A673 (cell line): ENCODE results near the gene INTS6. TPM values are rescaled to one million over a fixed set of nuclear protein-coding genes. Genes with fewer than 3 reads are reported as not detected.
A peak's percentile ranks its signal among the peaks of the same experiment; 100 is the strongest.

ENCODE experiments used
- BruUV-seq: library from RNA; stranded (reverse); fragments of 400-500 nt; replicated peaks from 2 replicates; lab custom pipeline; 2021; lab: Mats Ljungman, UMichigan
- CTCF ChIA-PET: fragments of 300-600 bp; sonication (Branson Sonifier 250); formaldehyde crosslinking; loops from one replicate; lab custom pipeline; 2022; ENCODE audit warnings: antibody characterized with exemption; lab: Charles Lee
- POLR2A ChIA-PET: fragments of 300-600 bp; sonication (Branson Sonifier 250); formaldehyde crosslinking; loops from one replicate; lab custom pipeline; 2022; ENCODE audit warnings: antibody characterized with exemption; ENCODE audit not compliant: low non-redundant PET; lab: Charles Lee
- DNase-seq: peaks from one replicate; pipeline ENCODE4 v3.0.0-alpha.2; 2015; ENCODE audit warnings: low spot score
- H3K27ac ChIP-seq: fragments of 200-600 bp; sonication (generic); 2 replicates; pipeline ENCODE4 v1.5.1; 2016; ENCODE audit warnings: mixed run types, low read depth, mild to moderate bottlenecking, mixed read lengths, antibody characterized with exemption, low read length; ENCODE audit not compliant: poor library complexity, severe bottlenecking
- H3K27me3 ChIP-seq: fragments of 200-600 bp; sonication (generic); replicated peaks from 2 replicates; pipeline ENCODE4 v1.6.1; 2017; ENCODE audit warnings: mixed run types, low read depth, mild to moderate bottlenecking, mixed read lengths, antibody characterized with exemption, low read length; ENCODE audit not compliant: insufficient read depth, poor library complexity
- H3K36me3 ChIP-seq: fragments of 200-600 bp; sonication (generic); 2 replicates; pipeline ENCODE4 v1.6.1; 2016; ENCODE audit warnings: mixed run types, mild to moderate bottlenecking, mixed read lengths, antibody characterized with exemption, low read length; ENCODE audit not compliant: insufficient read depth, poor library complexity, severe bottlenecking
- H3K4me1 ChIP-seq: fragments of 200-600 bp; sonication (generic); 2 replicates; pipeline ENCODE4 v1.6.1; 2017; ENCODE audit warnings: mixed run types, mild to moderate bottlenecking, mixed read lengths, antibody characterized with exemption, low read length; ENCODE audit not compliant: insufficient read depth, poor library complexity, severe bottlenecking
- H3K4me3 ChIP-seq: fragments of 200-600 bp; sonication (generic); 2 replicates; pipeline ENCODE4 v1.5.1; 2016; ENCODE audit warnings: low read depth, mixed run types, mild to moderate bottlenecking, mixed read lengths, low read length; ENCODE audit not compliant: poor library complexity, severe bottlenecking
- H3K9me3 ChIP-seq: fragments of 200-600 bp; sonication (generic); 2 replicates; pipeline ENCODE4 v1.6.1; 2016; ENCODE audit warnings: mixed run types, low read depth, mild to moderate bottlenecking, mixed read lengths, antibody characterized with exemption, low read length; ENCODE audit not compliant: poor library complexity, severe bottlenecking
- EZH2 ChIP-seq: fragments of 200-600 bp; sonication (generic); IDR thresholded peaks from 2 replicates; pipeline ENCODE4 v1.6.1; 2017; ENCODE audit warnings: borderline replicate concordance, low read depth, mild to moderate bottlenecking, mixed read lengths, antibody characterized with exemption, low read length; ENCODE audit not compliant: poor library complexity, severe bottlenecking
- intact Hi-C: fragments of 100-400 bp; cut with micrococcal nuclease; formaldehyde crosslinking; loops from one replicate; pipeline ENCODE4 v1.10.0; 2022; ENCODE audit not compliant: unreplicated experiment
- total RNA-seq: library from RNA; stranded (reverse); gene quantifications from 2 replicates; pipeline ENCODE4 v1.2.3, GENCODE V29; 2021
- TF ChIP-seq, protein P1 (sequence below): fragments of 300-800, 200-600 bp; sonication (generic); conservative IDR thresholded peaks from 2 replicates; pipeline ENCODE4 v1.5.1; 2017; ENCODE audit warnings: low read depth, mild to moderate bottlenecking, antibody characterized with exemption, low read length, moderate library complexity, mixed read lengths

INTS6 gene
- total RNA-seq, 1 experiment from 2014 or later, result 90.4 TPM

DNA sequence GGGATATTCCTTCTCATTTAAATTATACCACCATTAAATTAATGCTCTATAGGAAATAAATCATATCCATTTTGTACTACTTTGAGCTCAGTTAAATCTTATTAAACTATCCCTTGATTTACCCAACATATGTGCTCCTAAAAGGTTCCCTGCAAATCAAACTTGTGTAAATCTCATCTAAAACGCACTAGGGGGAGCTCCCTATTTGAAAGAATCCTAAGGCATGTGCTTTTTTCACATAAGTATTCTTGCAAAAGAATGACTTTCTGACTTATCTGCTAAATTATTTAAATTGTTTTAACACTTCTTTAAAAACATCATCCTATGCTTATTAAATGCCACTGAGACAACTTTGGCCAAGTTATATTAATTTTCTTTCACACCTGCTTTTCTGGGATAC lies 7.9 kb downstream of the INTS6 start:
- Histone ChIP-seq H3K27ac (no peak overlapping the region), H3K27me3 (no peaks in the 10 kb centered on the region), H3K4me3 (no peak overlapping the region), H3K36me3 (peaks cover 14% of the 10 kb centered on the region), H3K4me1 (peaks cover 29% of the 10 kb centered on the region), H3K9me3 (no peaks in the 10 kb centered on the region)
- BruUV-seq, result no TSS peak
- POLR2A ChIA-PET, result interaction anchor here (0.7 kb wide), 1 partner anchor 352 kb away, joined by 8 read pairs; no protein-coding TSS in a partner anchor
- TF ChIP-seq, protein P1, sequence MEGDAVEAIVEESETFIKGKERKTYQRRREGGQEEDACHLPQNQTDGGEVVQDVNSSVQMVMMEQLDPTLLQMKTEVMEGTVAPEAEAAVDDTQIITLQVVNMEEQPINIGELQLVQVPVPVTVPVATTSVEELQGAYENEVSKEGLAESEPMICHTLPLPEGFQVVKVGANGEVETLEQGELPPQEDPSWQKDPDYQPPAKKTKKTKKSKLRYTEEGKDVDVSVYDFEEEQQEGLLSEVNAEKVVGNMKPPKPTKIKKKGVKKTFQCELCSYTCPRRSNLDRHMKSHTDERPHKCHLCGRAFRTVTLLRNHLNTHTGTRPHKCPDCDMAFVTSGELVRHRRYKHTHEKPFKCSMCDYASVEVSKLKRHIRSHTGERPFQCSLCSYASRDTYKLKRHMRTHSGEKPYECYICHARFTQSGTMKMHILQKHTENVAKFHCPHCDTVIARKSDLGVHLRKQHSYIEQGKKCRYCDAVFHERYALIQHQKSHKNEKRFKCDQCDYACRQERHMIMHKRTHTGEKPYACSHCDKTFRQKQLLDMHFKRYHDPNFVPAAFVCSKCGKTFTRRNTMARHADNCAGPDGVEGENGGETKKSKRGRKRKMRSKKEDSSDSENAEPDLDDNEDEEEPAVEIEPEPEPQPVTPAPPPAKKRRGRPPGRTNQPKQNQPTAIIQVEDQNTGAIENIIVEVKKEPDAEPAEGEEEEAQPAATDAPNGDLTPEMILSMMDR, result peak; percentile 59
- TF ChIP-seq EZH2, result no peak
- CTCF ChIA-PET, result interaction anchor here (0.9 to 1.5 kb wide), 3 partner anchors 287 to 381 kb away, joined by 3 to 5 read pairs (median 3); no protein-coding TSS in a partner anchor
- intact Hi-C loops, result no loop called here
- DNase-seq, result peak; percentile 67

DNA sequence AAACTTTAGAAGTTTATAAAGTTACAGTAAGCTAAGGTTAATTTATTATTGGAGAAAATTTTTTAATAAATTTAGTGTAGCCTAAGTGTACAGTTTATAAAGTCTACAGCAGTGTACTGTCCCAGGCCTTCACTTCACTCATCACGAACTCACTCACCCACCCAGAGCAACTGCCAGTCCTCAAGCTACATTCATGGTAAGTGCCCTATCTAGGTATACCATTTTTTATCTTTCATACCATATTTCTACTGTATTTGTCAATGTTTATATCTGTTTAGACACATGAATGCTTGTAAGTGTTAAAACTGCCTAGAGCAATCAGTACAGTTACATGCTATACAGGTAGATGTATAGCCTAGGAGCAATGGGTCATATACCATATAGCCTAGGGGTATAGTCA lies 12.5 kb downstream of the INTS6 start:
- BruUV-seq, result no TSS peak
- H3K27me3 ChIP-seq, result no peaks in the 10 kb centered on the region
- intact Hi-C loops, result no loop called here
- CTCF ChIA-PET, result no interaction called here
- no peaks in the 10 kb centered on the region for H3K9me3 ChIP-seq
- no peak overlapping the region for H3K4me3 ChIP-seq
- DNase-seq, result no peak
- H3K36me3 ChIP-seq, result peaks cover 9% of the 10 kb centered on the region
- peaks cover 49% of the 10 kb centered on the region for H3K4me1 ChIP-seq
- H3K27ac ChIP-seq, result no peak overlapping the region
- TF ChIP-seq EZH2, result no peak
- TF ChIP-seq, protein P1, result no peak
- POLR2A ChIA-PET, result interaction anchor here (0.6 to 0.7 kb wide), 2 partner anchors 169 to 198 kb away, joined by 3 read pairs; no protein-coding TSS in a partner anchor

DNA sequence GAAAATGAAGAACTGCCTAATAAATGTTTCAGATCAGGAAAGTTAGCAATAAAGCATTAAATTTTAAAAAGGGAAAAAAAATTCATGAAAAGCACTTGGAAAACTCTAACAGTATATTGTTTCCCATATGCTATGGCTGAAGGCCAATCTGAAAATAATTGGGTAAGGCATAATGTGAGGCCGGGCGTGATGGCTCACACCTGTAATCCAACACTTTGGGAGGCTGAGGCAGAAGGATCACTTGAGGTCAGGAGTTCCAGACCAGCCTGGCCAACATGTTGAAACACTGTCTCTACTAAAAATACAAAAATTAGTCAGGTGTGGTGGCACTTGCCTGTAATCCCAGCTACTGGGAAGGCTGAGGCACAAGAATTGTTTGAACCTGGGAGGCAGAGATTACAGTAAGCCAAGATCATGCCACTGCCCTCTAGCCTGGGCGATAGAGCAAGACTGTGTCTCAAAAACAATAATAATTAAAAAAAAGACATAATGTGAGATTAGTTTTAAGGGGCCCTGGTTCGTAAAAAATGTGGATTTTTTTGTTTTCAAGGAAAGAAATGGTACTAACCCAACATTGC lies 15.2 kb downstream of the INTS6 start:
- intact Hi-C loops, result loop anchor here (5.0 to 10.0 kb wide), 3 partner anchors 313 to 360 kb away; no protein-coding TSS in a partner anchor
- peaks cover 17% of the 10 kb centered on the region for H3K36me3 ChIP-seq
- no peaks in the 10 kb centered on the region for H3K27me3 ChIP-seq
- H3K27ac ChIP-seq, result no peak overlapping the region
- peaks cover 51% of the 10 kb centered on the region for H3K4me1 ChIP-seq
- BruUV-seq, result no TSS peak
- ChIA-PET POLR2A (interaction anchor here (0.7 kb wide), 1 partner anchor 64 kb away, joined by 3 read pairs; no protein-coding TSS in a partner anchor), CTCF (no interaction called here)
- H3K9me3 ChIP-seq, result no peaks in the 10 kb centered on the region
- H3K4me3 ChIP-seq, result no peak overlapping the region
- DNase-seq, result no peak
- TF ChIP-seq EZH2, result no peak
- TF ChIP-seq, protein P1, result no peak
